ENCODE data around the gene DSP.

DSP gene

DNA sequence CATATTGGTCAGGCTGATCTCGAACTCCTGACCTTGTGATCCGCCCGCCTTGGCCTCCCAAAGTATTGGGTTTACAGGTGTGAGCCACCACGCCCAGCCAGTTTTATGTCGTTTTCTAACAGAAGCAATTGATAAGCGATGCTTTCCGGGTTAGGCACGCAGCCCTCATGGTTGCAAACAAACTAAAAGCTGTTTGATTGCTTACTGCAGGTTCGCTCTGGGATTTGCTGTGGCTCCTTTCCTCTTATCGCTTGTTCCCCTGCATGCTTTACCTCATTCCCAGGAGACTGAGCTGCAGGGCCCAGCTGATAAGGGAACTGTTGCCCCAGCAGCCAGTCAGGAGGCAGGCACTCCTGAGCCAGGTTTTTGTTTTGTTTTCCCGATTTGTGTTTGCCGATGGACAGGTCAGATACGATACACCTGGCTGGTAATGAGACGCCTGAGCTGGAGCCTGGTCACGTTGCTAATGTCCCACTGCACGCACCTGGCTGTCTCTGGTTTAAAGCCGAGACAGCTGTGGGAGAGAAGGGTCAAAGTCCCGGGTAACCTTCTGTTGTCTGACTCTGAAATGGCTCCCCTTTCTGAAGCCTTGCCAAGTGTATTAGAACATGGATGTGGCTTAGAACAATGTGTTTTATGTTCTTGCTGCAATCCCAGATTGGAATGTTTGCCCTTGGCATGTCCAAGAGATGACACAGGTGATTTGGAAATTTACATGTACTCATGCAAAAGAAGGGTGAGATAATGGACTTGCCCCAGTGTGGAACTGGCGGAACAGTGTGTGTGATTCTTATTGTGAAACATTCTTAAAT, 19.9 kb downstream of the DSP start:
- no peak for DNase-seq

GRCh38 chr6:7562769-7563168, 21.3 kb downstream of the DSP start:
- no peak for DNase-seq

GRCh38 chr6:7566107-7566506, 24.6 kb downstream of the DSP start:
- DNase-seq, result no peak

DNA sequence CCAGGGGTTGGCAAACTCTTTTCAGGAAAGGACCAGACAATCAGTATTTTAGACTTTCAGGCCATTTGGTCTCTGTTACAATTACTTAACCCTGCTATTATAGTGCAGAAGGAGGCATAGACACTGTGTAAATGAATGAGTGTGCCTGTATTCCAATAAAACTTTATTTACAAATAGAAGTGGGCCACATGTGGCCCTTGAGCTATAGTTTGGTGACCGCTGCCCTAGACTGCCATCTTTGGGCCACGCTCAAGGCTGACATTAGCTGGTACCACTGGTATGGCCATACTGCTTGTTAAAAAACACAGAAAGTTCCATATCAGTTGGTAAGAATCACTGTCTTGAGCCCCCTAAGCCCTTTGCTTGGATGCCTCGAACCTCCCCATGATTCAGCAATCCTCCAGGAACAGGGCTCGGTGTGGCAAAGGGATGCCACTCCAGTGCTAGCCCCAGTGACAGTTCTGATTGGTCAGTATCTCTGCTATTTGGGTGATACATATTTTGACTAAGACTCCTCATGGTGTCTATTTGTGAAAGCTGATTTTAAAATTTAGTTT, 25.2 kb downstream of the DSP start:
- no peak for DNase-seq

DNA sequence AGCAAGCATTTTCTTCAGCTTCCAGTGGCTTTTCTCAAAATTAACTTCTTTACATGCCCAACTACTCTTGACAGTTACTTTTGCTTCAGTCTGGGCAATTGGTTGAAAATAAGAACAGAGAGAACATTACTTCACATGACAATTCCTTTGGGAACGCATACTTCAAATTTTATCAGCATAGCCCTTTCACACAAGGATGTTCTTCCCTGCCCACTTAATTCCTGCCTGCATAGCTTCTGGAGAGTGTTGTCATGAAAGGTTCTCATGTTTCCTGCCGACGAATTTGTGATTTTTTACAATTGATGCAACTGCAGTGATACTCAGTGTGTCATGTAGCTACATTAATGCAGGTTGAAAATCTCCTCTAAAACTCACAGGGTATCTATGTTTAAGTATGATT, 26.6 kb downstream of the DSP start:
- DNase-seq, result no peak

DNA sequence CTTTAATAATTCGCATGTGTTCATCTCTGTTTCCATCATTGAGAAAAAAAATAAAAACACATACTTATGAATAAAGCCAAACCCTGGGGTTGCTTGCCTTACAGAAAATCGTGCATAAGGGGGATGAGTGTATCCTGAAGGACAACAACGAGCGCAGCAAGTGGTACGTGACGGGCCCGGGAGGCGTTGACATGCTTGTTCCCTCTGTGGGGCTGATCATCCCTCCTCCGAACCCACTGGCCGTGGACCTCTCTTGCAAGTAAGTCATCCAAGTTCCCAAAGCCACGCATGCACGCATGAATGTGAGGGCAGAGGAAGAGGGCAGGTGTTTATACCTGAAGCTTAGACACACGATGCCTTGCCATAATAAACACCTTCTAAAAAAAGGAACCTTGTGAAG, 27.6 kb downstream of the DSP start:
- no peak for DNase-seq

GRCh38 chr6:7572213-7572943, 30.9 kb downstream of the DSP start:
- no peak for DNase-seq

DNA sequence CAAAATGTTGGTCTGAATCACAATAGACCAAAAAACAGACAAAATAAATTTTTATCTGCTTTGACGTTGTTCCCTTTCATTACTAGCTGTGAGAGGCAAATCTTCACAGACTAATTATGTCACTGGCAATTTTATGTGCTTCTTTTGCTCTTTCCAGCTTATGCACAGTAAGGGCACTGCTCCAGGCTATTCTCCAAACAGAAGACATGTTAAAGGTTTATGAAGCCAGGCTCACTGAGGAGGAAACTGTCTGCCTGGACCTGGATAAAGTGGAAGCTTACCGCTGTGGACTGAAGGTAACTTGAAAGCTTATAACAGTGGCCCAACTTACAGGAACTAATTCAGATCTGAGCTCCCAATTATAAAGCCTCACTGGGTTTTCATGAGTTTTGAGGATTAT, 33.0 kb downstream of the DSP start:
- no peak for DNase-seq

GRCh38 chr6:7578516-7578915, 37.0 kb downstream of the DSP start:
- DNase-seq, result no peak

DNA sequence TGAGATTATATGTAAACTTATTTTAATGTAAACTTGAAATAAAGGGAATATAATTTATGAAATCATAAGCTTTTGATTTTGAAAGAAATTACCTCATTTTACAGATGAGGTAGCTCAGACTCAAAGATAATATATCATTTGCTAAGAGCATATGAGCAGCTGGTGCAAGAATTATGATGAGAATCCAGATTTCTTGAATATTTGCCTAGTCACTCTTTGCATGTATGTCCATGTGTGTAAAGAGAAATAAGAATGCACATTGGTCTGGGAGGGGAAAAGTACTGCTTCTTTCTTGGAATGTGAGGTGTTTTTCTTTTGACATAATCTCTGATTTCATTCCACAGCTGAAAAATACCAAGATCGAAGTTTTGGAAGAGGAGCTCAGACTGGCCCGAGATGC, 37.5 kb downstream of the DSP start:
- no peak for DNase-seq

GRCh38 chr6:7579851-7580250, 38.4 kb downstream of the DSP start:
- DNase-seq, result no peak

DNA sequence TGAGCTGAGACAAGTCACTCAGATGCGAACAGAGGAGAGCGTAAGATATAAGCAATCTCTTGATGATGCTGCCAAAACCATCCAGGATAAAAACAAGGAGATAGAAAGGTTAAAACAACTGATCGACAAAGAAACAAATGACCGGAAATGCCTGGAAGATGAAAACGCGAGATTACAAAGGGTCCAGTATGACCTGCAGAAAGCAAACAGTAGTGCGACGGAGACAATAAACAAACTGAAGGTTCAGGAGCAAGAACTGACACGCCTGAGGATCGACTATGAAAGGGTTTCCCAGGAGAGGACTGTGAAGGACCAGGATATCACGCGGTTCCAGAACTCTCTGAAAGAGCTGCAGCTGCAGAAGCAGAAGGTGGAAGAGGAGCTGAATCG, 39.1 kb downstream of the DSP start:
- DNase-seq, result no peak

GRCh38 chr6:7580927-7581618, 39.6 kb downstream of the DSP start:
- no peak for DNase-seq

DNA sequence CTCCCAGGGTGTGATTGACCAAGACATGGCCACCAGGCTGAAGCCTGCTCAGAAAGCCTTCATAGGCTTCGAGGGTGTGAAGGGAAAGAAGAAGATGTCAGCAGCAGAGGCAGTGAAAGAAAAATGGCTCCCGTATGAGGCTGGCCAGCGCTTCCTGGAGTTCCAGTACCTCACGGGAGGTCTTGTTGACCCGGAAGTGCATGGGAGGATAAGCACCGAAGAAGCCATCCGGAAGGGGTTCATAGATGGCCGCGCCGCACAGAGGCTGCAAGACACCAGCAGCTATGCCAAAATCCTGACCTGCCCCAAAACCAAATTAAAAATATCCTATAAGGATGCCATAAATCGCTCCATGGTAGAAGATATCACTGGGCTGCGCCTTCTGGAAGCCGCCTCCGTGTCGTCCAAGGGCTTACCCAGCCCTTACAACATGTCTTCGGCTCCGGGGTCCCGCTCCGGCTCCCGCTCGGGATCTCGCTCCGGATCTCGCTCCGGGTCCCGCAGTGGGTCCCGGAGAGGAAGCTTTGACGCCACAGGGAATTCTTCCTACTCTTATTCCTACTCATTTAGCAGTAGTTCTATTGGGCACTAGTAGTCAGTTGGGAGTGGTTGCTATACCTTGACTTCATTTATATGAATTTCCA, 43.9 kb downstream of the DSP start:
- no peak for DNase-seq

- no peak for DNase-seq
These were observed 46.2 kb downstream of the DSP start for GRCh38 chr6:7587631-7588100.

DNA sequence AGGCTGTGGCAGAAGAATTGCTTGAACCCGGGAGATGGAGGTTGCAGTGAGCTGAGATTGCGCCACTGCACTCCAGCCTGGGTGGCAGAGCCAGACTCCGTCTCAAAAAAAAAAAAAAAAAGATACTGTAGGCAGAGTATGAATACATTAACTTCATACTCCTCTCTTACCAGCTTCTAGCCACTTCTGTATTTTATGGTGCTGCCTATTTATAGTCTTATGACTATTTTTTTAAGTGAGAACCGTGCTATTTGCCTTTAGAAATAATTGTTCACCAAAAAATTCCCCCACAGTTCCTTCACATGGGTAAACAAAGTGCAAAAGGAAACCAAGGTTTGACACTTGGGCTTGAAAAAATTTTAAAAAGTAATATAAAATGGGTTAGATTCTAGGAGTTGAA, 47.0 kb downstream of the DSP start:
- no peak for DNase-seq

GRCh38 chr6:7589221-7589620, 47.8 kb downstream of the DSP start:
- DNase-seq, result no peak

DNA sequence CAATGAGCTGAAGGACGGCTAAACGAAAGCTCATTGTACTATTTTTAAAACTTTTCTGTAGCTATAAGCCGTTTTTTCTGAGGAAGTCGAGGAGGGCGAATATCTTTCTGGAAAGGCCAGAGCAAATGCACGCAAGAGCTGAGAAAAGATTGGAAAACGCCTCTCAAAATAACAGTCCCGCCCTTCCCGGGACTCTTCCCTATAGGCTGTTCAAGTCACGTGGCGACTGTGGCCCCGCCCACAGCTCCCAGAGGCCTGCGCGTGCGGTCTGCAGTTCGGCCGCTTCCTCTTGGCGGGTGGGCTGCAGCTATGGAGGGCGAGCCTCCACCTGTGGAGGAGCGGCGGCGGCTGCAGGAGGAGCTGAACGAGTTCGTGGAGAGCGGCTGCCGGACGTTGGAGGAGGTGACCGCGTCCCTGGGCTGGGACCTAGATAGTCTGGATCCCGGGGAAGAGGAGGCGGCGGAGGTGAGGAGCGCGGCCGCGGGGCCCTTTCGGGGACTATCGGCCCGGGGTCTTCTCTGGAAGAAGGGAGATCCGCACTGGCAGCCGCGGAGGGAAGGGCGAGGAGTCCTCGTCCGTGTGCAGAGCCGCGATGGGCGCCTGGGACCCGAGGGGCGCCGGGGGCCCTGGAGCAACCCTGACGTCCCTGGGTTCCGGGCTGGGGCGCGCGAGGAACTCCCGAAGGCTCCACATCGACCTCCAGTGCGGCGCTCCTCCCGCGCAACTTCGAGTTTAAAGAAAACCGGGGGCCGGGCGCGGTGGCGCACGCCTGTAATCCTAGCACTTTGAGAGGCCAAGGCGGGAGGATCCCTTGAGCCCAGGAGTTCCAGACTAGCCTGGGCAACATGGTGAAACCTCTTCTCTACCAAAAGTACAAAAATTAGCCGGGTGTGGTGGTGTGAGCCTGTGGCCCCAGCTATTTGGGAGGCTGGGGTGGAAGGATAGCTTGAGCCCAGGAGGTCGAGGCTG, 48.8 kb downstream of the DSP start, which contains the start of gene SNRNP48:
Gene SNRNP48 (plus strand): TSS at position 250 of the 969 bp plus-strand sequence. CDS start 60 bp downstream, at position 310.
- DNase-seq, result peak; percentile 96

DNA sequence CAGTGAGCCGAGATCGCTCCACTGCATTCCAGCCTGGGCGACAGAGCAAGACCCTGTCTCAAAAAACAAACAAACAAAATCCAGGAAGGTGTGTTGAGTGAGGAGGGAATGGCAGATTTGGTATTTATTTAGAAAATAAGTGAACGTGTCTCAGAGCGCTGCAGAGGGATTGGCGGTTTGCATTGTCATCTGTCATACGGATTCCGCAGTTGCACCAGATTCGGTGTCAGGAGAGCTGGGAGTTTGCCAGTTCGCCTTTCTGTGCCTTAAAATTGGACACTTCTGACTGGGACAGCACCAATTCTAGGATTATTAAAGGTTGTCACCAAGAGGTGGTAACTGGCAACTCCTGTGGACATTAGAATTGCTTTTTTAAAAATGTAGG, 49.4 kb downstream of the DSP start:
- no peak for DNase-seq

GRCh38 chr6:7591770-7592169, 50.3 kb downstream of the DSP start:
- no peak for DNase-seq

- DNase-seq, result no peak
These were observed 51.8 kb downstream of the DSP start for GRCh38 chr6:7593229-7593628.

All from stimulated activated CD4-positive, alpha-beta T cell treated with anti-CD3 and anti-CD28 coated beads, Interleukin-15, amount 100 ng/mL, for 24 hours (primary cell).